H7 (cell line): Measurements from ENCODE around the gene CXXC5. TPM values are rescaled to one million over a fixed set of nuclear protein-coding genes. Genes with fewer than 3 reads are reported as not detected.

Experiments
- DNase-seq: peaks from one replicate; pipeline ENCODE4 v3.0.0; 2012
- H3K27me3 ChIP-seq: 2 replicates; pipeline ENCODE4 v1.6.0; 2011; ENCODE audit warnings: mild to moderate bottlenecking, low read length; ENCODE audit not compliant: control insufficient read depth, insufficient read depth
- H3K36me3 ChIP-seq: replicated peaks from 2 replicates; pipeline ENCODE4 v1.5.1; 2011; ENCODE audit warnings: low read length; ENCODE audit not compliant: control insufficient read depth, insufficient read depth
- H3K4me3 ChIP-seq: 2 replicates; pipeline ENCODE4 v1.5.1; 2011; ENCODE audit warnings: low read depth, mild to moderate bottlenecking, control low read depth, low read length, moderate library complexity; ENCODE audit not compliant: insufficient read depth
- total RNA-seq: library from RNA; depleted of rRNA; stranded (reverse); fragments of >200 nt; shearing (Covaris generic); gene quantifications from 2 replicates; pipeline ENCODE4 v1.2.3, GENCODE V29; 2014

The CXXC5 gene
- total RNA-seq, 1 experiment from 2014 or later = 154 TPM

GRCh38 chr5:139642891-139643871 lies 5.0 kb upstream of the CXXC5 start:
- H3K4me3 ChIP-seq = no peak overlapping the region
- DNase-seq = peak; percentile 69
- no peaks in the 10 kb centered on the region for H3K36me3 ChIP-seq
- H3K27me3 ChIP-seq = peaks cover 16% of the 10 kb centered on the region

DNA sequence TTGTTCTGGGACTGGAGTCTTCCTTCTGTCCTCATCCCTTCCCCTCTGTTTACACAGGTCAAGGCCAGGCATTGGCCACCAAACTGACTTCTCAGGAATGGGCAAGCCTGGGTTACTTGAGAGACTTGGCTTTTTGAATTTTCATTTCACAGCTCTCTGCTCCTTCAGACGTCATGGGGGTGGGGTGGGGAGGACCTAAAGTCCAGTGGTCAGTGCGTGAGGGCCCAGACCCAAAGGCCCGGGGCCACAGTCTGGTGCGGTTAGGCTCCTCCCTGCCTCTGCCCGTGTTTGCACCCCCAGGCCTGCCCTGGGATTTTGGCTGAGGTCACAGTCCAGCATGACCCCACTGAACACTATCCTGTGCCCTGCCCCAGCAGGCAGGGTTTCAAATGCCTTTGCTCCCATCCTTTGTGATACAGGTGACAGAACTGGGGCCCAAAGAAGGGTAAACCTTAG lies 4.1 kb upstream of the CXXC5 start:
- Histone ChIP-seq H3K27me3 (peaks cover 16% of the 10 kb centered on the region), H3K4me3 (no peak overlapping the region), H3K36me3 (no peaks in the 10 kb centered on the region)
- DNase-seq = peak; percentile 25

- H3K4me3 ChIP-seq = no peak overlapping the region
- H3K27me3 ChIP-seq = peaks cover 16% of the 10 kb centered on the region
- peak; percentile 17 for DNase-seq
- H3K36me3 ChIP-seq = no peaks in the 10 kb centered on the region
These were observed 3.3 kb upstream of the CXXC5 start for GRCh38 chr5:139644646-139645429.

DNA sequence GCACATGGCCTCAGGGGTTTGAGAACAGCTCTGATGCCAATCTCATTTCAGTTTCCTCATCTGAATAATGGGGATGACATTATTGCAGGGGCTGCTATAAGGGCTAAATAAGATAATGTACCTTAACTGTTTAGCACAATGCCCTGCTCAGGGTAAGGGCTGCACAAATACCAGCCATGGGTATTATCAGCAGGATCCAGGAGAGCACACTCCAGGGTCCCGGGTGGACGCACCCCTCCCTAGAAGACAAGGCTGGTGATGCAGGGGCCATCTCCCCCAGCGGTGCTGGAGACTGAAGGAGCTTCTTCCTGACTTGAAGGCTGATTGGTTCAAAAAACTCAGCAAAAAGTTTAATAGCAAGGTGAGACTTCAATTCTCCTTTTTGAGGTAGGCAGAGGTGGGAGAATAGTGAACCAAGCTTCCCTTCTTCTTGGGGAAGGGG lies 2.7 kb upstream of the CXXC5 start:
- H3K36me3 ChIP-seq = no peaks in the 10 kb centered on the region

GRCh38 chr5:139646111-139646510 lies 2.0 kb upstream of the CXXC5 start:
- Histone ChIP-seq H3K4me3 (no peak overlapping the region), H3K36me3 (no peaks in the 10 kb centered on the region), H3K27me3 (peaks cover 16% of the 10 kb centered on the region)
- peak; percentile 17 for DNase-seq

More for the DNA sequence above, 2.7 kb upstream of the CXXC5 start:
- Histone ChIP-seq H3K27me3 (peaks cover 16% of the 10 kb centered on the region), H3K4me3 (no peak overlapping the region)
- peak; percentile 15 for DNase-seq

GRCh38 chr5:139646912-139647505 lies 1.1 kb upstream of the CXXC5 start:
- Histone ChIP-seq H3K27me3 (peaks cover 16% of the 10 kb centered on the region), H3K4me3 (peak overlapping the region; percentile 94)
- DNase-seq = peak; percentile 84

DNA sequence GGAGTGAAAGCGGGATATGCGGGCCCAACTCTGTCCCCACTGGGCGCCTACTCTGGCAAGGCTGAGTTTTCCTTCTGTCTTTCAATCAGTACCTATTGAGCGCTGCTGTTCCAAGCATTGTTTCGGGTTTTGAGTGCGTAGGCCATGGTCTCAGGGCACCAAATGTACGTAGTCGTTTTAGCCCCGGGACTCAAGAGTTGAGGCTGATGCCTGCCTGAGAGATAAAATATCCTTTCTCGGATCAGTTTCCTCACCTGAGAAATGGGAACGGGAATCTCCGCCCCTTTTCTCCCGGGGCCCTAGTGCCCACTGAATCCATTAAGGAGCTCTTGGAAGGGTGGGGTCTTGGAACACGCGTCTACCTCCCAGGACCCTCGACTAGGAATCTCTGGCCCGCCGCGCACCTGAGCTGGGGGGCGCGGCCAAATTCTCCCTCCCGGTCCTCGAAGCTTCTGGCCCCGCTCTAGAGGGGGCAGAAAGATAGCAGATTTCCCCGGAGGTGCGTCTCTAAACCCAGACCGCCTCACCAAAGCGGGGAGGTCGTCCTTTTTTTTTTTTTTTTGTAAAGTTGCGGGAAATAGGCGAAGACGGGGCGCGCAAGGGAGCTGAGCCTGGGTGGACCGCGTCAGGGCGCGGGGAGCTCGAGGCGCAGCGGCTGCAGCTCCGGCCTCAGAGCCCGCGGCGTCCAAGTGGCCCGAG lies 494 bp upstream of the CXXC5 start:
- peak; percentile 67 for DNase-seq
- Histone ChIP-seq H3K27me3 (peaks cover 16% of the 10 kb centered on the region), H3K36me3 (no peaks in the 10 kb centered on the region), H3K4me3 (peak overlapping the region; percentile 94)

More at GRCh38 chr5:139646912-139647505, 1.1 kb upstream of the CXXC5 start:
- H3K36me3 ChIP-seq = no peaks in the 10 kb centered on the region

- Histone ChIP-seq H3K4me3 (peak overlapping the region; percentile 94), H3K27me3 (peaks cover 16% of the 10 kb centered on the region), H3K36me3 (no peaks in the 10 kb centered on the region)
- DNase-seq = no peak
These were observed 1.2 kb downstream of the CXXC5 start for GRCh38 chr5:139649082-139649991.

DNA sequence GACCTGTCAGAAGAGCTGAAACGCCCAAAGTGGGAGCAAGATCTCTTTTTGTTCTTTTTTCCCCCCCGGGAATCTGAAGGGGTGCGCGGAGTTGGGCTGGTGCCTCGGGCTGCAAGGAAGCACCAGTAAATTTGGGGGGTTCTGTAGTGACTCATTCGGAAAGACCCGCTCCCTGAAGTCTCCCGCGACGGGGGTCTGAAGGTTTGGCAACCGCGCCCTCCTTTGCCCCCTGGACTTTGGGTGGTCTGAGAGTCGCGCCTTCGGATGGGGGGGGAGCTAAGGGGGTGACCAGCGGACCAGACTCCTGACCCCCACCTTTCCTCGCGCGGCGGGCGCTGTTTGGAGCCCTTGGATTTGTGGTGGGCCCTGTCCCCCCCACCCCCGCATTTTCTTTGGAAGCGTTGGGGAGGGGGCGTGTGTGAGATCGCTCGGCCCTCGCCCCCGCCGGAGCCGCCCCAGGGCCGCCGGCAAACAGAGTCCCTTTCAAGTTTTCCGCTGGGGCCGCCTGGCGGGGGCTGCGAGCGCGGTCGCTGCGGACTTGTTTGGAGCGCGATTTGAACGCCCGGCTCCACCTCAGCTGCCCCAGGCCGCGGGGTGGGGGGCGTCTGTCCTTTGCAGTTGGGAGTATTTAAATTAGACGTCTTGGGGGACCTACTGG lies 2.0 kb downstream of the CXXC5 start:
- DNase-seq = no peak
- H3K27me3 ChIP-seq = peaks cover 16% of the 10 kb centered on the region
- H3K36me3 ChIP-seq = no peaks in the 10 kb centered on the region
- peak overlapping the region; percentile 94 for H3K4me3 ChIP-seq

DNA sequence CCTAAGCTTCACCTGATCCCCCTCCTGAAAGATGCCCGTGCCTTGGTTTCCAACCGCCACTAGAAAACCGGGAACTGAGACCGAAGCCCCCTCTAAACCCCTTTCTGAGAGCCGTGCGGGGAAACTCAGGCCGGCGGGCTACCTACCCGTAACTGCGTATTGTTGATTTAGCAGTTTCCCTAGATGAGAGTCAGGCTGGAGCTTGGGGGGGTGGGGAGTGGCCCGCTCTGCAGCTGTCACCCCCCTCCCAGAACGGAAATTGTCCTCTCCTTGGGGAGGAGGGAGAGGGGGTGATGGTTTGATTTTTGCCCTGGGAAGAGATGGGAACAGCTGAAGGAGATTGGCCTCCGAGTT lies 2.5 kb downstream of the CXXC5 start:
- Histone ChIP-seq H3K4me3 (peak overlapping the region; percentile 94), H3K27me3 (peaks cover 11% of the 10 kb centered on the region), H3K36me3 (no peaks in the 10 kb centered on the region)
- no peak for DNase-seq

- H3K4me3 ChIP-seq = peak overlapping the region; percentile 94
- H3K27me3 ChIP-seq = peaks cover 6% of the 10 kb centered on the region
- no peaks in the 10 kb centered on the region for H3K36me3 ChIP-seq
- DNase-seq = no peak
These were observed 3.1 kb downstream of the CXXC5 start for GRCh38 chr5:139651043-139651834.
